H1 (cell line): ENCODE results near the gene WASF3. TPM values are rescaled to one million over a fixed set of nuclear protein-coding genes. Genes with fewer than 3 reads are reported as not detected.

Source experiments
- CTCF ChIA-PET: fragments of 300-600 bp; sonication (Branson Sonifier 250); formaldehyde crosslinking; loops from one replicate; lab custom pipeline; 2021; ENCODE audit not compliant: partially characterized antibody; lab: Charles Lee
- POLR2A ChIA-PET: fragments of 300-600 bp; sonication (Branson Sonifier 250); formaldehyde crosslinking; loops from one replicate; lab custom pipeline; 2021; ENCODE audit warnings: inconsistent platforms; ENCODE audit not compliant: partially characterized antibody; lab: Charles Lee
- DNase-seq, 2 experiments: peaks; one replicate each; pipeline versions ENCODE4 v3.0.0 to v3.0.0-alpha.2; 2010 to 2022; ENCODE audit warnings: low spot score in 2 of 2, low read depth in 1 of 2, mixed read lengths in 1 of 2
- FAIRE-seq: peaks from 2 replicates; lab custom pipeline; 2011; peaks lifted over from hg19 to GRCh38; lab: Jason Lieb, UNC
- H2AFZ ChIP-seq: 2 replicates; pipeline ENCODE4 v1.8.1; 2012; ENCODE audit warnings: low read length, inconsistent platforms
- H2AK5ac ChIP-seq: 2 replicates; pipeline ENCODE4 v1.6.1; 2013; ENCODE audit warnings: low read depth, low read length
- H2BK120ac ChIP-seq: replicated peaks from 2 replicates; pipeline ENCODE3; 2013; ENCODE audit warnings: low read depth, low read length, inconsistent platforms
- H2BK12ac ChIP-seq: 2 replicates; pipeline ENCODE4 v1.6.1; 2013; ENCODE audit warnings: low read depth, low read length
- H2BK15ac ChIP-seq: 2 replicates; pipeline ENCODE4 v1.6.1; 2013; ENCODE audit warnings: low read length
- H2BK20ac ChIP-seq: 2 replicates; pipeline ENCODE4 v1.6.1; 2013; ENCODE audit warnings: low read length
- H2BK5ac ChIP-seq: 2 replicates; pipeline ENCODE4 v1.6.1; 2013; ENCODE audit warnings: low read depth, low read length
- H3K14ac ChIP-seq: 2 replicates; pipeline ENCODE4 v1.6.1; 2013; ENCODE audit warnings: inconsistent platforms; ENCODE audit not compliant: insufficient read length
- H3K18ac ChIP-seq: 2 replicates; pipeline ENCODE4 v1.6.1; 2013; ENCODE audit warnings: low read length; ENCODE audit errors: extremely low read depth
- H3K23ac ChIP-seq: 2 replicates; pipeline ENCODE4 v1.6.1; 2013; ENCODE audit warnings: inconsistent platforms; ENCODE audit not compliant: insufficient read length
- H3K23me2 ChIP-seq: 2 replicates; pipeline ENCODE4 v1.6.1; 2013; ENCODE audit warnings: low read depth, low read length
- H3K27ac ChIP-seq: 2 replicates; pipeline ENCODE4 v1.6.1; 2011; ENCODE audit warnings: low read depth, low read length, inconsistent platforms
- H3K27me3 ChIP-seq, 4 experiments: replicated peaks in 1 of 4; 1 replicate in 1 of 4; 2 replicates in 3 of 4; pipeline versions ENCODE4 v1.6.1 to v1.8.1; 2011 to 2013; ENCODE audit warnings: low read length in 3 of 4, mild to moderate bottlenecking in 3 of 4, inconsistent platforms in 2 of 4, mixed read lengths in 2 of 4, moderate library complexity in 1 of 4; ENCODE audit not compliant: control insufficient read depth in 3 of 4, insufficient read depth in 3 of 4; ENCODE audit errors: extremely low read depth in 1 of 4
- H3K36me3 ChIP-seq, 4 experiments: 2 replicates each; pipeline versions ENCODE4 v1.6.1 to v1.8.1; 2011 to 2013; ENCODE audit warnings: mild to moderate bottlenecking in 4 of 4, low read length in 3 of 4, moderate library complexity in 2 of 4, control low read depth in 1 of 4, inconsistent platforms in 1 of 4; ENCODE audit not compliant: insufficient read depth in 4 of 4, control insufficient read depth in 2 of 4
- H3K4ac ChIP-seq: replicated peaks from 2 replicates; pipeline ENCODE3; 2013; ENCODE audit warnings: low read length, low read depth, mixed read lengths, inconsistent platforms; ENCODE audit not compliant: insufficient read length
- H3K4me1 ChIP-seq, 4 experiments: replicated peaks in 1 of 4; 1 replicate in 1 of 4; 2 replicates in 3 of 4; pipeline versions ENCODE4 v1.6.1 to v1.8.1; 2011 to 2013; ENCODE audit warnings: low read length in 3 of 4, inconsistent platforms in 2 of 4, mixed read lengths in 1 of 4; ENCODE audit not compliant: insufficient read depth in 4 of 4, control insufficient read depth in 3 of 4
- H3K4me2 ChIP-seq, 2 experiments: 2 replicates each; pipeline versions ENCODE4 v1.6.1 to v1.8.1; 2011 to 2013; ENCODE audit warnings: low read depth in 2 of 2, low read length in 2 of 2, control low read depth in 1 of 2, inconsistent platforms in 1 of 2, mild to moderate bottlenecking in 1 of 2; ENCODE audit not compliant: insufficient read depth in 1 of 2
- H3K4me3 ChIP-seq, 4 experiments: fragments of 200-600, 300-600 bp in 1 of 4; sonication (generic), shearing (Covaris generic), sonication (Bioruptor Twin) in 1 of 4; 2 replicates each; pipeline versions ENCODE4 v1.5.1 to v1.8.1; 2011 to 2016; ENCODE audit warnings: low read length in 4 of 4, low read depth in 3 of 4, control low read depth in 2 of 4, inconsistent platforms in 2 of 4, mild to moderate bottlenecking in 2 of 4, mixed read lengths in 1 of 4, moderate library complexity in 1 of 4; ENCODE audit not compliant: insufficient read depth in 2 of 4; ENCODE audit errors: extremely low read depth in 1 of 4
- H3K56ac ChIP-seq: replicated peaks from 2 replicates; pipeline ENCODE3; 2013; ENCODE audit warnings: low read depth, mild to moderate bottlenecking, mixed read lengths, low read length, inconsistent platforms; ENCODE audit not compliant: insufficient read length
- H3K79me1 ChIP-seq: 2 replicates; pipeline ENCODE4 v1.6.1; 2013; ENCODE audit warnings: low read depth, low read length, control low read depth
- H3K79me2 ChIP-seq, 2 experiments: 2 replicates each; pipeline versions ENCODE4 v1.6.1 to v1.8.1; 2012 to 2013; ENCODE audit warnings: low read length in 2 of 2, mild to moderate bottlenecking in 2 of 2, inconsistent platforms in 1 of 2; ENCODE audit not compliant: insufficient read depth in 2 of 2, control insufficient read depth in 1 of 2
- H3K9ac ChIP-seq, 4 experiments: replicated peaks in 1 of 4; 1 replicate in 1 of 4; 2 replicates in 3 of 4; pipeline versions ENCODE4 v1.6.1 to v1.8.1; 2011 to 2013; ENCODE audit warnings: low read depth in 3 of 4, low read length in 3 of 4, control low read depth in 2 of 4, mild to moderate bottlenecking in 2 of 4, moderate library complexity in 2 of 4, inconsistent platforms in 1 of 4; ENCODE audit errors: extremely low read depth in 1 of 4
- H3K9me3 ChIP-seq, 2 experiments: 2 replicates each; pipeline versions ENCODE4 v1.6.1 to v1.8.1; 2012 to 2013; ENCODE audit warnings: mild to moderate bottlenecking in 2 of 2, moderate library complexity in 2 of 2, control low read depth in 1 of 2, inconsistent platforms in 1 of 2, low read depth in 1 of 2, low read length in 1 of 2, mixed read lengths in 1 of 2; ENCODE audit not compliant: insufficient read depth in 2 of 2
- H4K20me1 ChIP-seq, 2 experiments: replicated peaks in 1 of 2; 2 replicates each; pipeline versions ENCODE3 to v1.8.1; 2011 to 2013; ENCODE audit warnings: inconsistent platforms in 2 of 2, low read length in 2 of 2, mild to moderate bottlenecking in 1 of 2; ENCODE audit not compliant: insufficient read depth in 2 of 2, control insufficient read depth in 1 of 2
- H4K5ac ChIP-seq: 2 replicates; pipeline ENCODE4 v1.6.1; 2013; ENCODE audit warnings: low read length, low read depth, mixed read lengths, inconsistent platforms; ENCODE audit not compliant: insufficient read length
- H4K8ac ChIP-seq: 2 replicates; pipeline ENCODE4 v1.8.0; 2013; ENCODE audit warnings: mild to moderate bottlenecking, moderate library complexity, low read length, inconsistent platforms; ENCODE audit not compliant: insufficient read depth; ENCODE audit errors: extremely low read depth
- H4K91ac ChIP-seq: replicated peaks from 2 replicates; pipeline ENCODE3; 2013; ENCODE audit warnings: low read length, mixed read lengths, inconsistent platforms; ENCODE audit not compliant: insufficient read length
- CBX8 ChIP-seq: fragments of 300-800, 300-1000 bp; sonication (generic); IDR thresholded peaks from 2 replicates; pipeline ENCODE4 v1.7.1; 2016; ENCODE audit warnings: low read depth, low read length, borderline replicate concordance
- CHD2 ChIP-seq: IDR thresholded peaks from 2 replicates; pipeline ENCODE4 v1.6.1; 2012; ENCODE audit warnings: low read length, improper control_type of control experiment
- CTBP2 ChIP-seq: IDR thresholded peaks from 2 replicates; pipeline ENCODE4 v1.7.0; 2011; ENCODE audit warnings: borderline replicate concordance, mild to moderate bottlenecking, moderate library complexity, mixed read lengths, low read length; ENCODE audit not compliant: insufficient read depth, insufficient read length
- KDM4A ChIP-seq: IDR thresholded peaks from one replicate; pipeline ENCODE4 v1.7.1; 2012; ENCODE audit warnings: low read depth, mild to moderate bottlenecking, moderate library complexity, low read length, inconsistent platforms; ENCODE audit not compliant: severe bottlenecking
- NRF1 ChIP-seq: IDR thresholded peaks from 2 replicates; pipeline ENCODE4 v1.6.1; 2011; ENCODE audit warnings: mild to moderate bottlenecking, low read depth, low read length, improper control_type of control experiment
- SIRT6 ChIP-seq: IDR thresholded peaks from one replicate; pipeline ENCODE4 v1.7.1; 2012; ENCODE audit warnings: low read length, inconsistent platforms
- TEAD4 ChIP-seq: IDR thresholded peaks from 2 replicates; pipeline ENCODE4 v1.6.1; 2012; ENCODE audit warnings: low read depth, low read length, inconsistent platforms, mixed read lengths
- WGBS, 2 experiments: shearing (Covaris generic) in 1 of 2; methylation state at CpG; one replicate each; pipeline versions ENCODE4 v1.1.6 to v1.1.7; 2013 to 2015; ENCODE audit warnings: low lambda C conversion rate in 2 of 2, mixed read lengths in 2 of 2, inconsistent platforms in 1 of 2, low coverage in 1 of 2, missing lambda C conversion rate in 1 of 2; ENCODE audit not compliant: insufficient replicate concordance in 2 of 2, insufficient coverage in 1 of 2, insufficient read length in 1 of 2; ENCODE audit errors: extremely low coverage in 1 of 2, missing lambda C conversion rate in 1 of 2; 5-methylcytosine and 5-hydroxymethylcytosine counted together
- polyA plus RNA-seq, 7 experiments: library from polyadenylated mRNA; depleted of rRNA in 3 of 7; stranded (reverse) in 5 of 7; unstranded in 2 of 7; fragments of >200 nt in 5 of 7; fragments of 200-250 nt in 2 of 7; gene quantifications; 1 replicate in 5 of 7; 2 replicates in 1 of 7; 4 replicates in 1 of 7; pipeline versions ENCODE4 v1.2.1 to v1.2.3, GENCODE V29; 2011 to 2013; ENCODE audit warnings: missing spikeins in 2 of 7, mixed read lengths in 2 of 7
- total RNA-seq: library from RNA; stranded (reverse); fragmentation: NEBNext Ultra II Directional; extraction: Animal tissue kit (Norgen Biotek cat#: 25700); gene quantifications from 2 replicates; pipeline ENCODE4 v1.2.1, GENCODE V29; 2021

WASF3 gene
- total and polyA plus RNA-seq, 2 of the 8 experiments (the other 6 are each of a cell fraction or from before 2014, with no cell fraction given), result 18.7 to 39.8 TPM

GRCh38 chr13:26523007-26523406 lies 34.5 kb upstream of the WASF3 start:
- FAIRE-seq (no peak), DNase-seq (no peak)
- H3K23ac ChIP-seq, result no peak overlapping the region
- H4K8ac ChIP-seq, result no peak overlapping the region; the same call in 1 of the 2 replicates
- no peak overlapping the region for H4K91ac ChIP-seq
- H3K4me1 ChIP-seq, result peaks cover 0 to 10% (median 7%) of the 10 kb centered on the region in 4 experiments; a peak in 4 of 7 replicates
- WGBS, 2 experiments, result 92% methylated on average over 6 of the region's 6 CpGs; no CpG with 5 or more reads in 1 of the 2 experiments
- H3K23me2 ChIP-seq, result no peaks in the 10 kb centered on the region; the same call in 1 of the 2 replicates
- H4K5ac ChIP-seq, result no peak overlapping the region
- no peak overlapping the region for H2BK120ac ChIP-seq
- H3K27ac ChIP-seq, result no peak overlapping the region
- H3K9me3 ChIP-seq, result no peaks in the 10 kb centered on the region
- no peaks in the 10 kb centered on the region for H3K79me2 ChIP-seq
- no peak overlapping the region for H2BK20ac ChIP-seq
- no peaks in the 10 kb centered on the region for H3K27me3 ChIP-seq
- no peak overlapping the region for H2BK15ac ChIP-seq
- H2BK5ac ChIP-seq, result no peak overlapping the region
- ChIA-PET CTCF (interaction anchor here (0.6 to 1.4 kb wide), 2 partner anchors 24 to 173 kb away, joined by 3 read pairs; no protein-coding TSS in a partner anchor), POLR2A (no interaction called here)
- H3K36me3 ChIP-seq, result no peaks in the 10 kb centered on the region
- no peak overlapping the region for H3K4ac ChIP-seq
- H2BK12ac ChIP-seq, result no peak overlapping the region
- H3K56ac ChIP-seq, result no peak overlapping the region
- H3K4me3 ChIP-seq, result no peak overlapping the region
- H4K20me1 ChIP-seq, result no peaks in the 10 kb centered on the region
- no peak overlapping the region for H2AK5ac ChIP-seq
- no peak overlapping the region for H2AFZ ChIP-seq
- H3K79me1 ChIP-seq, result no peaks in the 10 kb centered on the region
- no peak overlapping the region for H3K4me2 ChIP-seq
- no peak overlapping the region for H3K14ac ChIP-seq
- no peak overlapping the region for H3K9ac ChIP-seq
- H3K18ac ChIP-seq, result no peak overlapping the region
- TF ChIP-seq KDM4A (no peak), CBX8 (no peak), CHD2 (no peak), SIRT6 (no peak), NRF1 (no peak), CTBP2 (no peak), TEAD4 (no peak)
